ENCODE data around the gene STK25. TPM values are rescaled to one million over a fixed set of nuclear protein-coding genes. Genes with fewer than 3 reads are reported as not detected.

The STK25 gene
- polyA plus RNA-seq, 2 of the 4 experiments (the other 2 are of a cell fraction), result 101 to 138 TPM

GRCh38 chr2:241501551-241501950, 6.8 kb downstream of the STK25 start:
- no peak overlapping the region for H3K4me3 ChIP-seq
- H3K27ac ChIP-seq, result no peak overlapping the region
- peaks cover under 1% of the 10 kb centered on the region; the same call in 1 of the 3 replicates for H3K4me1 ChIP-seq
- ChIA-PET CTCF (interaction anchor here (0.5 to 1.3 kb wide), 2 partner anchors 34 to 158 kb away, joined by 3 read pairs; no protein-coding TSS in a partner anchor), POLR2A (no interaction called here)
- TF ChIP-seq ZSCAN20 (CRISPR knock-in tag; IDR thresholded peaks at IDR 0.05) (no peak), MAX (IDR thresholded peaks at IDR 0.05) (no peak), SMC3 (IDR thresholded peaks at IDR 0.05) (no peak), HEYL (CRISPR knock-in tag; IDR thresholded peaks at IDR 0.05) (no peak), RCOR1 (IDR thresholded peaks at IDR 0.05; ENCODE audit: low read depth, low read length) (no peak), JUNB (IDR thresholded peaks at IDR 0.05) (no peak), SREBF2 (IDR thresholded peaks at IDR 0.05) (no peak), TFCP2L1 (CRISPR knock-in tag; IDR thresholded peaks at IDR 0.05) (no peak), GATA3 (IDR thresholded peaks at IDR 0.05; ENCODE audit: borderline replicate concordance) (no peak)
- DNase-seq (ENCODE audit: low read depth in 1 of 2, low spot score in 1 of 2) (no peak), ATAC-seq (no peak), FAIRE-seq (no peak)
- H3K4me2 ChIP-seq, result no peak overlapping the region
- WGBS (ENCODE audit: missing lambda C conversion rate), result 95% methylated on average over 17 of the region's 17 CpGs
- no peaks in the 10 kb centered on the region for H3K9me3 ChIP-seq

- H3K4me2 ChIP-seq, result no peak overlapping the region
- no peak for ATAC-seq
- POLR2A ChIA-PET, result no interaction called here
- no peak for DNase-seq (ENCODE audit: low read depth in 1 of 2, low spot score in 1 of 2)
- no peak for FAIRE-seq
- no peak overlapping the region for H3K27ac ChIP-seq
- no peaks in the 10 kb centered on the region; the same call in 2 of the 3 replicates for H3K4me1 ChIP-seq
- CTCF ChIA-PET, result no interaction called here
- no peaks in the 10 kb centered on the region for H3K9me3 ChIP-seq
- H3K4me3 ChIP-seq, result no peak overlapping the region
- WGBS (ENCODE audit: missing lambda C conversion rate), result 89% methylated on average over 3 of the region's 12 CpGs
- TF ChIP-seq REST (IDR thresholded peaks at IDR 0.05), result no peak
- no peak for TF ChIP-seq RFX5 (IDR thresholded peaks at IDR 0.05)
- no peak for TF ChIP-seq TFCP2L1 (CRISPR knock-in tag; IDR thresholded peaks at IDR 0.05)
- TF ChIP-seq, protein P1, sequence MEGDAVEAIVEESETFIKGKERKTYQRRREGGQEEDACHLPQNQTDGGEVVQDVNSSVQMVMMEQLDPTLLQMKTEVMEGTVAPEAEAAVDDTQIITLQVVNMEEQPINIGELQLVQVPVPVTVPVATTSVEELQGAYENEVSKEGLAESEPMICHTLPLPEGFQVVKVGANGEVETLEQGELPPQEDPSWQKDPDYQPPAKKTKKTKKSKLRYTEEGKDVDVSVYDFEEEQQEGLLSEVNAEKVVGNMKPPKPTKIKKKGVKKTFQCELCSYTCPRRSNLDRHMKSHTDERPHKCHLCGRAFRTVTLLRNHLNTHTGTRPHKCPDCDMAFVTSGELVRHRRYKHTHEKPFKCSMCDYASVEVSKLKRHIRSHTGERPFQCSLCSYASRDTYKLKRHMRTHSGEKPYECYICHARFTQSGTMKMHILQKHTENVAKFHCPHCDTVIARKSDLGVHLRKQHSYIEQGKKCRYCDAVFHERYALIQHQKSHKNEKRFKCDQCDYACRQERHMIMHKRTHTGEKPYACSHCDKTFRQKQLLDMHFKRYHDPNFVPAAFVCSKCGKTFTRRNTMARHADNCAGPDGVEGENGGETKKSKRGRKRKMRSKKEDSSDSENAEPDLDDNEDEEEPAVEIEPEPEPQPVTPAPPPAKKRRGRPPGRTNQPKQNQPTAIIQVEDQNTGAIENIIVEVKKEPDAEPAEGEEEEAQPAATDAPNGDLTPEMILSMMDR (IDR thresholded peaks at IDR 0.05), result no peak
- no peak for TF ChIP-seq POLR2A (IDR thresholded peaks at IDR 0.05; ENCODE audit: low read length)
- no peak for TF ChIP-seq RNF2 (IDR thresholded peaks at IDR 0.05; ENCODE audit: borderline replicate concordance, low read depth)
- no peak for TF ChIP-seq EHF (CRISPR knock-in tag; IDR thresholded peaks at IDR 0.05)
- TF ChIP-seq ZNF302 (CRISPR knock-in tag; IDR thresholded peaks at IDR 0.05), result no peak
- no peak for TF ChIP-seq CHD2 (IDR thresholded peaks at IDR 0.05; ENCODE audit: low read length, partially characterized antibody)
- TF ChIP-seq HOXB5 (CRISPR knock-in tag; IDR thresholded peaks at IDR 0.05), result no peak
- TF ChIP-seq BHLHE40 (IDR thresholded peaks at IDR 0.05; ENCODE audit: low read depth, low read length), result no peak
- TF ChIP-seq RARB (CRISPR knock-in tag; IDR thresholded peaks at IDR 0.05), result no peak
- TF ChIP-seq RAD21 (conservative IDR thresholded peaks at IDR 0.05 in 1 of 2, IDR thresholded peaks at IDR 0.05 in 1 of 2), result no peak
- no peak for TF ChIP-seq HOXB13 (CRISPR knock-in tag; IDR thresholded peaks at IDR 0.05; ENCODE audit: low read depth)
- TF ChIP-seq, protein P2, sequence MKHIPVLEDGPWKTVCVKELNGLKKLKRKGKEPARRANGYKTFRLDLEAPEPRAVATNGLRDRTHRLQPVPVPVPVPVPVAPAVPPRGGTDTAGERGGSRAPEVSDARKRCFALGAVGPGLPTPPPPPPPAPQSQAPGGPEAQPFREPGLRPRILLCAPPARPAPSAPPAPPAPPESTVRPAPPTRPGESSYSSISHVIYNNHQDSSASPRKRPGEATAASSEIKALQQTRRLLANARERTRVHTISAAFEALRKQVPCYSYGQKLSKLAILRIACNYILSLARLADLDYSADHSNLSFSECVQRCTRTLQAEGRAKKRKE (CRISPR knock-in tag; IDR thresholded peaks at IDR 0.05; ENCODE audit: low read depth), result no peak
- no peak for TF ChIP-seq ZC3H11A (IDR thresholded peaks at IDR 0.05)
- no peak for TF ChIP-seq MYC (IDR thresholded peaks at IDR 0.05; ENCODE audit: borderline replicate concordance, low read length)
Observed at GRCh38 chr2:241501099-241501541, 7.3 kb downstream of the STK25 start.

All from A549 (cell line).